Peyer's patch (tissue), 4 donors: ENCODE results near the gene HES4.

ENCODE experiments used
- CTCF ChIP-seq, 6 experiments: fragments of 450-650 bp in 4 of 6; fragments of 200-600 bp in 2 of 6; sonication (generic) in 1 of 6; IDR thresholded peaks; one replicate each; pipeline ENCODE4 v1.5.1; 2017 to 2019; ENCODE audit warnings: antibody characterized with exemption in 6 of 6, mild to moderate bottlenecking in 3 of 6, moderate library complexity in 1 of 6
- POLR2A ChIP-seq, 2 donors: fragments of 450-650 bp; IDR thresholded peaks; one replicate each; pipeline ENCODE4 v1.5.1; 2017; ENCODE audit warnings: antibody characterized with exemption in 2 of 2, mild to moderate bottlenecking in 2 of 2, moderate library complexity in 2 of 2

DNA sequence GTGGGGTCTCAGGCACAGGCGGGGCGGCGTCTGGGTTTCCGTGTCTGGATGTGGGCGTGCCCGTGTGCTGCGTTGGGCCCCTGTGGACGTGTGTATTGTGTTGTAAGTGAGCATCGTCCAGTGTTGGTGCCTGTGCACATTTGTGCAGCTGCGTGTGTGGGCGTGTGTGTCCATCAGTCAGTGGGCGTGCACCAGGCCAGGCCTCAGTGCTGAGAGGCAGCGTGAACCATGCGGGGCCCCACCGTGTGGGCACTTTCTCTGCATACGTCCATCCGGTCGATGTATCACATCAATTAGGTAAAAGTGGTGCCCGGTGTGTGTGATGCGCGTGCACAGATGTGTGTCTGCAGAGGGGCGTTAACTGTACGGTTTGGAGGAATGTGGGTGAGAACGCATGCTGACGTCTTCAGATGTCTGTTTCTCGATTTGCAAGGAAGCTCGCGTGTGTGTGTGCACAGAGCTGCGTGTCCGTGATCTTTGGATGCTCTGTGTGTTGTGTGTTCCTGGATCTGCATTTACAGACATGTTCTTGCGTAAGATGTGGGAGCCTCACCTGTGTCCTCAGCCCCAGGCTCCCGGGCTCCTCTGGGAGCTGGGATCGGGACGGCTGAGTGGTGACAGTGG lies 44.7 kb upstream of the HES4 start:
- TF ChIP-seq CTCF (IDR thresholded peaks at IDR 0.05) (no peak), POLR2A (IDR thresholded peaks at IDR 0.05) (no peak)
